GM18511 (cell line): ENCODE measurements around the gene P2RY12.

Experiments
- ATAC-seq: cut with Tn5 transposase; IDR thresholded peaks from one replicate; pipeline ENCODE4 v1.9.1; 2021; ENCODE audit warnings: mild to moderate bottlenecking, moderate library complexity; ENCODE audit not compliant: unreplicated experiment

P2RY12 gene

GRCh38 chr3:151384741-151385174 is at the start of gene P2RY12:
Gene P2RY12, minus strand, starts transcription at chr3:151384753. Its CDS starts 45,908 bp downstream, at chr3:151338845.
- peak; percentile 44 for ATAC-seq

GRCh38 chr3:151432616-151433372 is 48.2 kb upstream of the P2RY12 start:
- no peak for ATAC-seq

GRCh38 chr3:151431940-151432339 is 47.4 kb upstream of the P2RY12 start:
- no peak for ATAC-seq

GRCh38 chr3:151430821-151431484 is 46.4 kb upstream of the P2RY12 start:
- ATAC-seq = peak; percentile 45

GRCh38 chr3:151428386-151428785 is 43.8 kb upstream of the P2RY12 start:
- ATAC-seq = no peak

- peak; percentile 83 for ATAC-seq
These were observed 41.7 kb upstream of the P2RY12 start for GRCh38 chr3:151426341-151426657.

GRCh38 chr3:151425627-151426340 is 41.2 kb upstream of the P2RY12 start:
- peak; percentile 32 for ATAC-seq

GRCh38 chr3:151423091-151423490 is 38.5 kb upstream of the P2RY12 start:
- ATAC-seq = no peak

- ATAC-seq = peak; percentile 75
These were observed 37.4 kb upstream of the P2RY12 start for GRCh38 chr3:151421938-151422337.

GRCh38 chr3:151419806-151420205 is 35.3 kb upstream of the P2RY12 start:
- ATAC-seq = no peak

- ATAC-seq = no peak
These were observed 30.7 kb upstream of the P2RY12 start for GRCh38 chr3:151415289-151415688.

GRCh38 chr3:151412989-151413388 is 28.4 kb upstream of the P2RY12 start:
- ATAC-seq = no peak

- no peak for ATAC-seq
These were observed 26.5 kb upstream of the P2RY12 start for GRCh38 chr3:151410891-151411559.

GRCh38 chr3:151407928-151408327 is 23.4 kb upstream of the P2RY12 start:
- no peak for ATAC-seq

GRCh38 chr3:151404316-151404715 is 19.8 kb upstream of the P2RY12 start:
- peak; percentile 76 for ATAC-seq

GRCh38 chr3:151403246-151403645 is 18.7 kb upstream of the P2RY12 start:
- no peak for ATAC-seq

GRCh38 chr3:151402349-151402748 is 17.8 kb upstream of the P2RY12 start:
- ATAC-seq = no peak

- ATAC-seq = no peak
These were observed 15.8 kb upstream of the P2RY12 start for GRCh38 chr3:151400341-151400740.

GRCh38 chr3:151398895-151399294 is 14.3 kb upstream of the P2RY12 start:
- peak; percentile 70 for ATAC-seq

GRCh38 chr3:151395806-151396205 is 11.3 kb upstream of the P2RY12 start:
- no peak for ATAC-seq

GRCh38 chr3:151394611-151395010 is 10.1 kb upstream of the P2RY12 start:
- no peak for ATAC-seq
